Measurements from ENCODE around the gene KCNH4.
A peak's percentile ranks its signal among the peaks of the same experiment; 100 is the strongest.

Gene KCNH4

GRCh38 chr17:42116705-42117396, 64.1 kb downstream of the KCNH4 start:
- peak; percentile 85 for DNase-seq

GRCh38 chr17:42114118-42114517, 66.8 kb downstream of the KCNH4 start:
- no peak for DNase-seq

DNA sequence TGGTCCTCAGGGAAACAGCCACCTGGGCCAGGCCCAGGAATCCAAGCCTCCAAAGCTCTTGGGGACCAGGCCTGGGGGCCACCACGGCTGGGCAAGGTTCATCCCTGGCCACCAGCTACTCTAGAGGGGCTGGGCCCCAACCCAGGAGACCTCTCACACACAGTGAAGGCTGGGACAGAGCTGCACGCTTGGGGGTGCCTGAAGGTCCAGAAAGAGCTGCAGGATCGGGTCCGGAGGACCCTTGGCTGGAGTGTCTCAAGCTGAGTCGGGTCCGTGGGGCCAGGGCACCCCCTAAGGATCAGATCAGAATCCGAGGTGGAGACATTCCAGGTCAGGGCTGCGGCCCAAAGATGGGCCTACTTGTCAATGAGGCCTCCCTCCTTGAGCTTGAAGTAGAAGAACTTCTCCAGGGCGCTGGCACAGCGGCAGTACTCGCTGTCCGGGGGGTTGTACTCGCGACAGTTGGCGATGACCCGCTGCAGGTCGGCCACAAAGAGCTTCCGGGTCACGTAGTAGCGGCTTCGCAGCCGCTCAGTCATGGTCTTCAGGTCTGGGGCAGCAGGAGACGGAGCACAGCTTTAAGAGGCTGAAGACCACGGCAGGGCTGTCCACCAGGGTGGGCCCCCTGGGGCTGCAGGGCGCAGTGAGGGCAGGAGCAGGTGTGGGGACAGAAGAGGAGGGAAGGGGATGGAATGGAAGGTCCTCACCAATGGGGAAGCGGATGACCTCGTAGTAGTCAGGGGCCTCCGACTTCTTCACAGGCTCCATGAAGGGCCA, 67.5 kb downstream of the KCNH4 start:
- DNase-seq = no peak

DNA sequence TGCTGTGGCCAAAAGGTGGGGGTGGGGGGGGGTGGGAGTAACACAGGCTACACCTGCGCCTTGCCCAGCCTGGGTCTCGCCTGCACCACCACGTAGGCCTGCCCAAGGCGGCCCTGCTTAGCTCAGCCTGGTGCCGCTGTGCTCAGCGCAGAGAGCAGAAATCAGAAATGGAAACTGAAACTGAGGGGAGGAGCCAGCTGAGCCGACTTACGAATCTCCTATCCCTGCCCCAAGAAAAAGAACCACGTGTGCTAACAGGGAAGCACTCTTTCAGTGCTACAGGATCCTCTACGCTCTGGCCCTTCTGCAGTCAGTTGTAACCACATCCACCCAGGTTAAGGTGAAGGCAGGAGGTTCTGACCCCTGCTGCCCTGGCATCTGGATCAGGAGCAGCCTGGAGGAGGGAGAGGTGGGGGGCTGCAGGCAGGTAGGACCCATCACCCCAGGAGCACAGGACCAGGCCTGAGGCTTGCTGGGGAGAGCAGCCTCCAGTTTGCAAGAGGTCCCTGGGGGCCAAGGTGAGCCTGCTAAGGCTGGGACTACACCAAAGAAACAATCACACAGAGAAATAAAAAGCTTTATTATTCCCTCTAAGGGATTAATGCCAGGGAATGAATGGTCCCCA, 68.3 kb downstream of the KCNH4 start, which contains the start of gene DHX58:
DHX58 (minus strand) TSS at position 163 of the 625 bp plus-strand sequence. CDS start 822 bp downstream, outside the sequence.
- DNase-seq = peak; percentile 80

DNA sequence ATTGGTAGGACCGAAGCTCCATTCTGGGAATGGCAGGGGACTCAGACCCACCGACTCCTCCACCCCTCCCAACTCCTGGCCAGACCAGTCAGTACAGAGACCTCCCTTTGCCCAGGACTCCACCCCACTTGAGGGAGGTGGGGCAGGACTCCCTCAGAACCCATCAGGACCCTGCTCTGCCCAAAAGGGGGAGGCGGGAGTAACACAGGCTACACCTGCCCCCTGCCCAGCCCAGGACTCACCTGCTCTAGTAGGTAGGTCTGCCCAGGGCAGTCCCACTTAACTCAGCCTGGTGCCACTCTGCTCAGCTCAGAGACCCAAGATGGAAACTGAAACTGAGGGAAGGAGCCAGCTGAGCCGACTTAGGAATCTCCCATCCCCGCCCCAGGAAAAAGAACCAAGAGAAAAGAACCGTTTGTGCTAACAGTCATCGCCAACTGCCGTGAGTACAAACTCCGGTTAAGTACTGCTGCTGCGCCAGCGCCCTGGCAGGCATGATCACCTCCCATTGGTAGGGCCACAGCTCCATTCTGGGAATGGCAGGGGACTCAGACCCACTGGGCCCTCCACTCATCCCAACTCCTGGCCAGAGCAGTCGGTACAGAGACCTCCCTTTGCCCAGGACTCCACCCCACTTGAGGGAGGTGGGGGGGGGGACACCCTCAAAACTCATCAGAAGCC, 68.9 kb downstream of the KCNH4 start:
- DNase-seq = no peak

DNA sequence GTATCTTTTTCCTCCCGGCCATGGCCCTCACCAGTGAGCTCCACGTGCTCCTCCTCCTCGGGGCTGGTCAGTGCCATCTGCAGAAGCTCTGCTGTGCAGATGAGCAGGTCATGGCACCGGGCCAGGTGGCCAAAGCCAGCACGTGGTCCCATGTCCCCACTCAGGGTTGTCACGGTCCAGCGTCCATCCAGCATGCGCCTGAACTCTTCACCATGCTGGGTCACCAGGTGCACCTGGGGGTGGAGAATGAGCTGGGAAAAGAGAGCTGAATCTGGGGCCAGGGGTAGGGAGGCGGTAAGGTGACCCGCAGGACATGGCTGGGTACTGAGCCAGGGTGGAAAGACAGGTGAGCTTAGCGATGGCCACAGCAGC, 69.7 kb downstream of the KCNH4 start:
- no peak for DNase-seq

- no peak for DNase-seq
These were observed 70.4 kb downstream of the KCNH4 start for GRCh38 chr17:42110301-42111264.

GRCh38 chr17:42109086-42109485, 71.9 kb downstream of the KCNH4 start:
- no peak for DNase-seq

DNA sequence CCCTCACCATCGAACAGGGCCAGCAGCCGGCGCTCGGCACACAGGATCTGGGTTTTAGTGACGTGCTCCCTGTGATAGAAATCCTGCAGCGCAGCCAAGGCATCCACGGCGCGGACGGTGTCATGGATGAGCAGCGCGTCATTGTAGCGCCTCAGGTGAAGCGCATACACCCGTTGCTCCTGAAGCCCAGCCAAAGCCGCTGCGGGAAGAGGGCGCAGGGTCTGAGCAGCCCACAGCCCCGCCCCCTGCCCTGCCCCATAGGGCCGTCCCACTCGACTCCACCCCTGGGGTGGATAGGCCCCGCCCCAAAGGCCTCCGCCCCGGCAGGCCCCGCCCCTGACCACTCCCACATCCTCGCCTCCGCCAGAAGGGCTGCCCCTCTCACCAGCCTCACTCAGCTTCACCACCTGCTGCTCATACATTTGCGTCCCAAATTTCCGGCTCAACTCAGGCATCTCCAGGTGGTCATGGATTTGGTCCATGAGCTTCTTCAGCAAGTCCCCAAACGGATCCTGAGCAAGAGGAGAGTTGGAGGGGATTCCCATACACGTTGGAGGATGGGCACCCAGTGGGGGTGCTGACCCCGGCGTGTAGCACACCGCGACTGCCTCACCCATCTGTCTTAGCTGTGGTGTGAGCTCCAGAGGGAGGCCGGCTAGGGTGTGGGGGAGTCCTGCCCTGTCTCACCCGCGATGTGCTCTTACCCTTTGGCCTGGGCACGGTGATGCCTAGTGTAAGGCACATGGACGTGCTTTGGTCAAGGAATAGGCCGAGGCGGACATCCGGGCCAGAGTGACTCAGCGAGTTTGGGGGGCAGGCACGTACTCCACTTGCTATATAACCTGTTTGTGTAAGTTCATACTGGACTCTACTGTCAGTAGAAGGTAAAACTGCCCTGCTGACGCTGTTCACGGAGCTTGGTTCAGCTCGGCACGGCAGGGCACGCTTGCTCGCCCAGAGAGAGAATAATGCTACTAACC, 73.1 kb downstream of the KCNH4 start:
- DNase-seq = peak; percentile 91

GRCh38 chr17:42107124-42107523, 73.8 kb downstream of the KCNH4 start:
- DNase-seq = no peak
